HG02973 (cell line): Measurements from ENCODE around the gene WWTR1.
A peak's percentile ranks its signal among the peaks of the same experiment; 100 is the strongest.

Experiments
- ATAC-seq: cut with Tn5 transposase; IDR thresholded peaks from one replicate; pipeline ENCODE4 v1.9.1; 2021; ENCODE audit warnings: moderate library complexity; ENCODE audit not compliant: unreplicated experiment

Gene WWTR1

GRCh38 chr3:149536429-149536828 is 121.4 kb downstream of the WWTR1 start:
- ATAC-seq, result no peak

- no peak for ATAC-seq
Observed at GRCh38 chr3:149535333-149535685, 122.5 kb downstream of the WWTR1 start.

GRCh38 chr3:149534671-149535332 is 123.0 kb downstream of the WWTR1 start:
- ATAC-seq, result no peak

- no peak for ATAC-seq
Observed at GRCh38 chr3:149534082-149534481, 123.7 kb downstream of the WWTR1 start.

- no peak for ATAC-seq
Observed at GRCh38 chr3:149532489-149533180, 125.2 kb downstream of the WWTR1 start.

- no peak for ATAC-seq
Observed at GRCh38 chr3:149529099-149529498, 128.7 kb downstream of the WWTR1 start.

GRCh38 chr3:149528340-149528650 is 129.5 kb downstream of the WWTR1 start:
- ATAC-seq, result no peak

GRCh38 chr3:149527531-149528339 is 130.1 kb downstream of the WWTR1 start:
- no peak for ATAC-seq

GRCh38 chr3:149523512-149524299 is 134.1 kb downstream of the WWTR1 start:
- ATAC-seq, result no peak

- no peak for ATAC-seq
Observed at GRCh38 chr3:149519912-149520311, 137.9 kb downstream of the WWTR1 start.

GRCh38 chr3:149516920-149517319 is 140.9 kb downstream of the WWTR1 start:
- no peak for ATAC-seq

- ATAC-seq, result no peak
Observed at GRCh38 chr3:149515249-149515648, 142.6 kb downstream of the WWTR1 start.

- ATAC-seq, result no peak
Observed at GRCh38 chr3:149514471-149514870, 143.4 kb downstream of the WWTR1 start.

- ATAC-seq, result peak; percentile 65
Observed at GRCh38 chr3:149512073-149512782, 145.6 kb downstream of the WWTR1 start.

- ATAC-seq, result no peak
Observed at GRCh38 chr3:149511040-149511626, 146.7 kb downstream of the WWTR1 start.

- no peak for ATAC-seq
Observed at GRCh38 chr3:149510480-149510879, 147.3 kb downstream of the WWTR1 start.

- ATAC-seq, result no peak
Observed at GRCh38 chr3:149509526-149509925, 148.3 kb downstream of the WWTR1 start.

- no peak for ATAC-seq
Observed at GRCh38 chr3:149507491-149508324, 150.1 kb downstream of the WWTR1 start.

GRCh38 chr3:149506965-149507364 is 150.9 kb downstream of the WWTR1 start:
- no peak for ATAC-seq
